Measurements from ENCODE around the gene MTOR. TPM values are rescaled to one million over a fixed set of nuclear protein-coding genes. Genes with fewer than 3 reads are reported as not detected.

MTOR gene
- total and polyA plus RNA-seq, 2 of the 8 experiments (the other 6 are each of a cell fraction or from before 2014, with no cell fraction given) = 44.2 to 76.8 TPM

DNA sequence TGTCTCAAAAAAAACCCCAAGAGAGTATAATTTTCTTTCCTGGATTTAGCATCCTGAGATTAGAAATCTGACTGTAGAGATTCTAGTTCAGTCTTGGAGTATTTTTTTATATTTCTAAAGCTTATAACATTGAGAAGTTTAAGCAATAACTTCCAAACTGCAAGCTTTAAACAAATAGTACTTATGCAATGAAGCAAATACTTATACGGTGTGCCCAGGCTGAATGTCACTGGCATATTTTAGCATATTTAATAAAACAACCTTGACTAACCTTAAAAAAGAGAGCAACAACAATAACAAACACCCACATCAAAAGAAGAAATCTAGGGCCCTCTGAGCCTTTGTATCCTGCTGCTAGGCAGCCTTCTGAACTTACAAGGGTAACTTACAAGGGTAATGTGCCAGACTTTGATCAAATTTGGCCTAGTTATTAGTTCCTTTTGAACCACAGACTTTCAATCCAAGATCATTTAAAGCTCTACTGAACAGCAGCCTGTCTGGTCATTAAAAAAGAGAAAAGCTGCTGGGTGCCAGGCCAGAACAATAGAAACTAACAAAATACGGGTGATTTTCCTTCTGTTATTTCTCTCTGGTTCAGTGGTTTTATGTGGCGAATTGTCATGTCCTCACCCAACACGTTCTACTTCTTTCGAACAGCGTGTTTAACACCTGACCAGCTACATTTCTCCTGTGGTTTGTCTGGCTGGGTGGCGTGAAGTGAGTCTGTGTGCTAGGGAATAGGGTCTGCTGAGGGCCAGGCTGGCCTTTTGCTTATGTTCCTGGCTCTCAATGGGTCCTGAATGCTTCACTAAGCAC, 16.2 kb downstream of the MTOR start (continued):
- TF ChIP-seq EGR1 (IDR thresholded peaks at IDR 0.05; ENCODE audit: borderline replicate concordance, low read depth, low read length) (no peak), TCF12 (IDR thresholded peaks at IDR 0.05; ENCODE audit: low read depth, low read length) (no peak), EP300 (IDR thresholded peaks at IDR 0.05; ENCODE audit: borderline replicate concordance in 1 of 2, low read depth in 2 of 2, low read length in 2 of 2) (no peak), RAD21 (IDR thresholded peaks at IDR 0.05 in 1 of 2, conservative IDR thresholded peaks at IDR 0.05 in 1 of 2; ENCODE audit: low read depth in 2 of 2, low read length in 2 of 2) (no peak), SIX5 (IDR thresholded peaks at IDR 0.05; ENCODE audit: low read depth, low read length) (no peak), SP2 (IDR thresholded peaks at IDR 0.05; ENCODE audit: low read length) (no peak), GTF2F1 (IDR thresholded peaks at IDR 0.05; ENCODE audit: borderline replicate concordance, low read depth, low read length) (no peak)
- TF ChIP-seq, protein P1, sequence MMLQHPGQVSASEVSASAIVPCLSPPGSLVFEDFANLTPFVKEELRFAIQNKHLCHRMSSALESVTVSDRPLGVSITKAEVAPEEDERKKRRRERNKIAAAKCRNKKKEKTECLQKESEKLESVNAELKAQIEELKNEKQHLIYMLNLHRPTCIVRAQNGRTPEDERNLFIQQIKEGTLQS (IDR thresholded peaks at IDR 0.05; ENCODE audit: insufficient read depth, low read depth, low read length) = no peak

Measured in H1 (cell line).